Effector memory CD8-positive, alpha-beta T cell (primary cell): Measurements from ENCODE around the gene ITGB8.
"Not testable (repeated sequence)": the region's sequence is repeated elsewhere in the genome, so short reads cannot be mapped to it uniquely, and the experiment has no call there.

Experiments
- ATAC-seq: fragments of 150-1000 bp; cut with Tn5 transposase; replicated peaks from 2 replicates; pipeline ENCODE4 v1.10.0; 2021; ENCODE audit warnings: mild to moderate bottlenecking, moderate library complexity
- DNase-seq, 3 experiments: peaks; one replicate each; pipeline ENCODE4 v3.0.0; 2021
- H3K27ac Mint-ChIP-seq, 2 donors: one replicate each; pipeline ENCODE4 v1.8.0; 2022; ENCODE audit warnings: mild to moderate bottlenecking in 2 of 2, mixed read lengths in 2 of 2, moderate library complexity in 2 of 2
- H3K27me3 Mint-ChIP-seq, 2 donors: one replicate each; pipeline ENCODE4 v1.8.0; 2022; ENCODE audit warnings: mixed read lengths in 2 of 2
- H3K36me3 Mint-ChIP-seq: one replicate; pipeline ENCODE4 v1.8.0; 2022; ENCODE audit warnings: mild to moderate bottlenecking, moderate library complexity, mixed read lengths; ENCODE audit not compliant: insufficient read depth
- H3K4me1 Mint-ChIP-seq, 2 donors: one replicate each; pipeline ENCODE4 v1.8.0; 2022; ENCODE audit warnings: low read depth in 2 of 2, mixed read lengths in 2 of 2
- H3K4me3 Mint-ChIP-seq, 2 donors: one replicate each; pipeline ENCODE4 v1.8.0; 2022; ENCODE audit warnings: mild to moderate bottlenecking in 2 of 2, mixed read lengths in 2 of 2, moderate library complexity in 2 of 2
- H3K9me3 Mint-ChIP-seq, 2 donors: one replicate each; pipeline ENCODE4 v1.8.0; 2022; ENCODE audit warnings: mixed read lengths in 2 of 2

ITGB8 gene

GRCh38 chr7:20299647-20300312 is 30.9 kb upstream of the ITGB8 start:
- Mint-ChIP-seq H3K4me1 (no peaks in the 10 kb centered on the region), H3K27ac (no peak overlapping the region), H3K27me3 (no peaks in the 10 kb centered on the region), H3K36me3 (no peaks in the 10 kb centered on the region), H3K9me3 (no peaks in the 10 kb centered on the region), H3K4me3 (no peak overlapping the region)
- ATAC-seq (no peak), DNase-seq (no peak)

- Mint-ChIP-seq H3K9me3 (no peaks in the 10 kb centered on the region), H3K4me3 (no peak overlapping the region), H3K36me3 (no peaks in the 10 kb centered on the region), H3K27me3 (no peaks in the 10 kb centered on the region), H3K27ac (no peak overlapping the region), H3K4me1 (no peaks in the 10 kb centered on the region)
- DNase-seq, result no peak
- ATAC-seq, result no peak
Measured at GRCh38 chr7:20301311-20301939, 29.3 kb upstream of the ITGB8 start.

- H3K36me3 Mint-ChIP-seq, ATAC-seq, H3K9me3 Mint-ChIP-seq, H3K4me3 Mint-ChIP-seq, H3K4me1 Mint-ChIP-seq, H3K27ac Mint-ChIP-seq, DNase-seq, H3K27me3 Mint-ChIP-seq: not testable (repeated sequence)
Measured at GRCh38 chr7:20302300-20302699, 28.4 kb upstream of the ITGB8 start.

- DNase-seq (no peak), ATAC-seq (no peak)
- Mint-ChIP-seq H3K4me3 (no peak overlapping the region), H3K27me3 (no peaks in the 10 kb centered on the region), H3K4me1 (no peaks in the 10 kb centered on the region), H3K36me3 (no peaks in the 10 kb centered on the region), H3K9me3 (no peaks in the 10 kb centered on the region), H3K27ac (no peak overlapping the region)
Measured at GRCh38 chr7:20302891-20303290, 27.8 kb upstream of the ITGB8 start.

GRCh38 chr7:20304366-20304765 is 26.3 kb upstream of the ITGB8 start:
- Mint-ChIP-seq H3K4me3 (no peak overlapping the region), H3K27ac (no peak overlapping the region), H3K27me3 (no peaks in the 10 kb centered on the region), H3K36me3 (no peaks in the 10 kb centered on the region), H3K4me1 (no peaks in the 10 kb centered on the region), H3K9me3 (peaks cover 0 to 3% of the 10 kb centered on the region in 2 donors)
- ATAC-seq (no peak), DNase-seq (no peak)

- Mint-ChIP-seq H3K27ac (no peak overlapping the region), H3K4me1 (no peaks in the 10 kb centered on the region), H3K27me3 (no peaks in the 10 kb centered on the region), H3K36me3 (no peaks in the 10 kb centered on the region), H3K4me3 (no peak overlapping the region), H3K9me3 (peaks cover 0 to 3% of the 10 kb centered on the region in 2 donors)
- DNase-seq, result no peak
- ATAC-seq, result no peak
Measured at GRCh38 chr7:20305726-20306125, 25.0 kb upstream of the ITGB8 start.

GRCh38 chr7:20306180-20306946 is 24.3 kb upstream of the ITGB8 start:
- H3K27me3 Mint-ChIP-seq, result no peaks in the 10 kb centered on the region
- no peaks in the 10 kb centered on the region for H3K4me1 Mint-ChIP-seq
- H3K27ac Mint-ChIP-seq, result no peak overlapping the region
- H3K36me3 Mint-ChIP-seq, result no peaks in the 10 kb centered on the region
- H3K4me3 Mint-ChIP-seq, result no peak overlapping the region
- no peak for ATAC-seq
- DNase-seq, result no peak
- peaks cover 0 to 3% of the 10 kb centered on the region in 2 donors for H3K9me3 Mint-ChIP-seq

- H3K27ac Mint-ChIP-seq, result no peak overlapping the region
- DNase-seq (no peak), ATAC-seq (no peak)
- H3K9me3 Mint-ChIP-seq, result peaks cover 0 to 3% of the 10 kb centered on the region in 2 donors
- no peaks in the 10 kb centered on the region for H3K27me3 Mint-ChIP-seq
- H3K36me3 Mint-ChIP-seq, result no peaks in the 10 kb centered on the region
- H3K4me3 Mint-ChIP-seq, result no peak overlapping the region
- H3K4me1 Mint-ChIP-seq, result no peaks in the 10 kb centered on the region
Measured at GRCh38 chr7:20307119-20307518, 23.6 kb upstream of the ITGB8 start.

- DNase-seq (no peak), ATAC-seq (no peak)
- no peak overlapping the region for H3K4me3 Mint-ChIP-seq
- H3K27ac Mint-ChIP-seq, result no peak overlapping the region
- no peaks in the 10 kb centered on the region for H3K36me3 Mint-ChIP-seq
- H3K4me1 Mint-ChIP-seq, result no peaks in the 10 kb centered on the region
- no peaks in the 10 kb centered on the region for H3K27me3 Mint-ChIP-seq
- H3K9me3 Mint-ChIP-seq, result peaks cover 0 to 3% of the 10 kb centered on the region in 2 donors
Measured at GRCh38 chr7:20307901-20308300, 22.8 kb upstream of the ITGB8 start.

- ATAC-seq, result no peak
- H3K4me3 Mint-ChIP-seq, result no peak overlapping the region
- DNase-seq, result no peak
- peaks cover 0 to 3% of the 10 kb centered on the region in 2 donors for H3K9me3 Mint-ChIP-seq
- H3K27me3 Mint-ChIP-seq, result no peaks in the 10 kb centered on the region
- H3K27ac Mint-ChIP-seq, result no peak overlapping the region
- no peaks in the 10 kb centered on the region for H3K4me1 Mint-ChIP-seq
- no peaks in the 10 kb centered on the region for H3K36me3 Mint-ChIP-seq
Measured at GRCh38 chr7:20310301-20310700, 20.4 kb upstream of the ITGB8 start.

GRCh38 chr7:20310963-20311742 is 19.5 kb upstream of the ITGB8 start:
- Mint-ChIP-seq H3K36me3 (no peaks in the 10 kb centered on the region), H3K9me3 (peaks cover 0 to 3% of the 10 kb centered on the region in 2 donors), H3K4me1 (no peaks in the 10 kb centered on the region), H3K4me3 (no peak overlapping the region), H3K27ac (no peak overlapping the region), H3K27me3 (no peaks in the 10 kb centered on the region)
- DNase-seq (no peak), ATAC-seq (no peak)

- Mint-ChIP-seq H3K4me3 (no peak overlapping the region), H3K4me1 (no peaks in the 10 kb centered on the region), H3K27me3 (no peaks in the 10 kb centered on the region), H3K27ac (no peak overlapping the region), H3K9me3 (peaks cover 0 to 3% of the 10 kb centered on the region in 2 donors), H3K36me3 (no peaks in the 10 kb centered on the region)
- DNase-seq (no peak), ATAC-seq (no peak)
Measured at GRCh38 chr7:20311743-20312042, 19.0 kb upstream of the ITGB8 start.

GRCh38 chr7:20312562-20312961 is 18.1 kb upstream of the ITGB8 start:
- Mint-ChIP-seq H3K27ac (no peak overlapping the region), H3K9me3 (peaks cover 0 to 3% of the 10 kb centered on the region in 2 donors), H3K4me3 (no peak overlapping the region), H3K27me3 (no peaks in the 10 kb centered on the region), H3K36me3 (no peaks in the 10 kb centered on the region), H3K4me1 (no peaks in the 10 kb centered on the region)
- DNase-seq (no peak), ATAC-seq (no peak)
